Activated T-helper 1 cell treated with Interleukin-2 at 50 U/mL for 16 hours (primary cell): Measurements from ENCODE around the gene RBBP4.
A peak's percentile ranks its signal among the peaks of the same experiment; 100 is the strongest.
"Not testable (repeated sequence)": the region's sequence is repeated elsewhere in the genome, so short reads cannot be mapped to it uniquely, and the experiment has no call there.

Experiments used
- DNase-seq: peaks from one replicate; pipeline ENCODE4 v3.0.0-alpha.2; 2020; ENCODE audit warnings: low read depth

RBBP4 gene

GRCh38 chr1:32639489-32640075 lies 11.4 kb upstream of the RBBP4 start:
- no peak for DNase-seq

- not testable (repeated sequence) for DNase-seq
Measured at GRCh38 chr1:32642292-32642827, 8.6 kb upstream of the RBBP4 start.

GRCh38 chr1:32644426-32644825 lies 6.6 kb upstream of the RBBP4 start:
- no peak for DNase-seq

GRCh38 chr1:32647308-32648134 lies 3.5 kb upstream of the RBBP4 start:
- DNase-seq: no peak

GRCh38 chr1:32650248-32650751 lies 708 bp upstream of the RBBP4 start, which contains the start of gene ZBTB8OS:
Gene ZBTB8OS (minus strand): TSS chr1:32650550. CDS start chr1:32650529, 21 bp downstream.
- DNase-seq: peak; percentile 79

- no peak for DNase-seq
Measured at GRCh38 chr1:32651461-32652073, 559 bp downstream of the RBBP4 start.

GRCh38 chr1:32652244-32652962 lies 1.4 kb downstream of the RBBP4 start:
- no peak for DNase-seq

GRCh38 chr1:32659581-32659980 lies 8.6 kb downstream of the RBBP4 start:
- DNase-seq: no peak

- DNase-seq: no peak
Measured at GRCh38 chr1:32665915-32666314, 14.9 kb downstream of the RBBP4 start.

GRCh38 chr1:32666901-32667566 lies 16.0 kb downstream of the RBBP4 start:
- DNase-seq: no peak

GRCh38 chr1:32668716-32669115 lies 17.7 kb downstream of the RBBP4 start:
- not testable (repeated sequence) for DNase-seq

- DNase-seq: no peak
Measured at GRCh38 chr1:32676945-32677344, 25.9 kb downstream of the RBBP4 start.

- not testable (repeated sequence) for DNase-seq
Measured at GRCh38 chr1:32679993-32680392, 29.0 kb downstream of the RBBP4 start.

GRCh38 chr1:32680642-32681041 lies 29.6 kb downstream of the RBBP4 start:
- DNase-seq: no peak

- no peak for DNase-seq
Measured at GRCh38 chr1:32681509-32681908, 30.5 kb downstream of the RBBP4 start.

GRCh38 chr1:32681999-32682398 lies 31.0 kb downstream of the RBBP4 start:
- no peak for DNase-seq

GRCh38 chr1:32683397-32683796 lies 32.4 kb downstream of the RBBP4 start:
- DNase-seq: no peak

GRCh38 chr1:32684167-32684811 lies 33.3 kb downstream of the RBBP4 start:
- DNase-seq: no peak

- DNase-seq: no peak
Measured at GRCh38 chr1:32685498-32685897, 34.5 kb downstream of the RBBP4 start.

GRCh38 chr1:32686387-32686786 lies 35.4 kb downstream of the RBBP4 start:
- DNase-seq: no peak
